ENCODE results near the gene CDCP1. TPM values are rescaled to one million over a fixed set of nuclear protein-coding genes. Genes with fewer than 3 reads are reported as not detected.

Gene CDCP1, protein sequence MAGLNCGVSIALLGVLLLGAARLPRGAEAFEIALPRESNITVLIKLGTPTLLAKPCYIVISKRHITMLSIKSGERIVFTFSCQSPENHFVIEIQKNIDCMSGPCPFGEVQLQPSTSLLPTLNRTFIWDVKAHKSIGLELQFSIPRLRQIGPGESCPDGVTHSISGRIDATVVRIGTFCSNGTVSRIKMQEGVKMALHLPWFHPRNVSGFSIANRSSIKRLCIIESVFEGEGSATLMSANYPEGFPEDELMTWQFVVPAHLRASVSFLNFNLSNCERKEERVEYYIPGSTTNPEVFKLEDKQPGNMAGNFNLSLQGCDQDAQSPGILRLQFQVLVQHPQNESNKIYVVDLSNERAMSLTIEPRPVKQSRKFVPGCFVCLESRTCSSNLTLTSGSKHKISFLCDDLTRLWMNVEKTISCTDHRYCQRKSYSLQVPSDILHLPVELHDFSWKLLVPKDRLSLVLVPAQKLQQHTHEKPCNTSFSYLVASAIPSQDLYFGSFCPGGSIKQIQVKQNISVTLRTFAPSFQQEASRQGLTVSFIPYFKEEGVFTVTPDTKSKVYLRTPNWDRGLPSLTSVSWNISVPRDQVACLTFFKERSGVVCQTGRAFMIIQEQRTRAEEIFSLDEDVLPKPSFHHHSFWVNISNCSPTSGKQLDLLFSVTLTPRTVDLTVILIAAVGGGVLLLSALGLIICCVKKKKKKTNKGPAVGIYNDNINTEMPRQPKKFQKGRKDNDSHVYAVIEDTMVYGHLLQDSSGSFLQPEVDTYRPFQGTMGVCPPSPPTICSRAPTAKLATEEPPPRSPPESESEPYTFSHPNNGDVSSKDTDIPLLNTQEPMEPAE
- 1 to 10 TPM in 2 of 3 donors, under 1 TPM in 1; 0.99 to 1.6 (median 1.1) TPM for polyA plus RNA-seq (ENCODE audit: insufficient read length in 3 of 3)
- long read RNA-seq, donor 1: 0 reads
- long read RNA-seq, donor 2: 0 reads
- long read RNA-seq, donor 3: 0 reads
- long read RNA-seq, donor 4: 0 reads
- long read RNA-seq, donor 5: 0 reads
- long read RNA-seq, donor 6: 0 reads
- long read RNA-seq, donor 7: 0 reads
- long read RNA-seq, donor 8: 0 reads
- long read RNA-seq, donor 9: 0 reads
- long read RNA-seq, donor 10: 0 reads
- long read RNA-seq, donor 11: 0 reads
- long read RNA-seq, donor 12: 0 reads
- long read RNA-seq, donor 13: 0 reads
- long read RNA-seq, donor 14: 0 reads
- long read RNA-seq, donor 15: 0 reads
- long read RNA-seq, donor 16, full-length matches to known transcripts: 1 of 1 reads
- long read RNA-seq, donor 16, partial matches to known transcripts: 0 of 1 reads
- long read RNA-seq, donor 16, other reads (novel, unspliced or antisense): 0 of 1 reads

DNA sequence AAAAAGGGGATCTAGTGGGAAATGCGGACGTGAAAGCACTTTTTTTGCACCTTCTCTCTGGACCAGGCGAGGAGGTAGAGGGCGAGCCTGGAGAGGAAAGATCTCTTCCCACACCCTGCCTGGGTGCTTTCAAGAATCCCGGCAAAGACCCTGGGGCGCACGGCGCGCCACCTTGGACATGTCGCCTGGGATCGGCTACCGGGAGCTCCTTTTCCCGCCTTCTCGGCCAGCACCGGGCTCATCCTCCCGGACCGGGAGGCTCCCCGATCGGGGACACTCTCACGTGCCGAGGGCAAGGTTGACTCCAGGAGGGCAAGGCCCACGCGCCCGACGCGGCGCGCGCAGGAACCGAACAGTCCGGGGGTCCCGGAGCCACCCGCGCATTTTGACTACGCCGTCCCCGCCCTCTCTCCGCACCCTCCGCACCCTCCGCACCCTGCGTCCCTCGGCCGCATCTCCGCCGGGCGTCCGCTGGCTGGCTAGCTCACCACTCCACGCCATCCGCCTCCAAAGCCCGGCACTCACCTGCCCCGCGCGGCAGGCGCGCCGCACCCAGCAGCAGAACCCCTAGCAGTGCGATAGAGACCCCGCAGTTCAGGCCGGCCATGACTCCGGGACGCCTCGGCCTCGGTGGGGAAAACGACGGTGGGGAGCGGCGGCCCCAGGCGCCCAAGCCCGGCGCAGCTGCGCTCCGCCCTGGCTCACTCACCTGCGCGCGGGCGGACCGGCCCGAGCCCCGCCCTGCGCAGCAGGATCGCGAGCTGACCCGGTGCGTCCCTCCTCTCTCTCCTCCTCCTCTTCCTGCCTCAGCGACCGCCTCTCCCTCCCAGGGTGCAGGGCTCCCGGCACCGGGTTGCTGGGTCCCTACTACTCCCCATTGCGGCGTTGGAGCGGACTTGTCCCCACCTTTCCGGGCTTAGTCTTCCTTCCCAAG is at the start of gene CDCP1:
Gene CDCP1, minus strand, starts transcription at position 698 of the 934 bp plus-strand sequence. Its CDS starts 91 bp downstream, at position 607.
- no peak for DNase-seq (ENCODE audit: extremely low read depth in 1 of 11, low read depth in 9 of 11, low spot score in 4 of 11)

DNA sequence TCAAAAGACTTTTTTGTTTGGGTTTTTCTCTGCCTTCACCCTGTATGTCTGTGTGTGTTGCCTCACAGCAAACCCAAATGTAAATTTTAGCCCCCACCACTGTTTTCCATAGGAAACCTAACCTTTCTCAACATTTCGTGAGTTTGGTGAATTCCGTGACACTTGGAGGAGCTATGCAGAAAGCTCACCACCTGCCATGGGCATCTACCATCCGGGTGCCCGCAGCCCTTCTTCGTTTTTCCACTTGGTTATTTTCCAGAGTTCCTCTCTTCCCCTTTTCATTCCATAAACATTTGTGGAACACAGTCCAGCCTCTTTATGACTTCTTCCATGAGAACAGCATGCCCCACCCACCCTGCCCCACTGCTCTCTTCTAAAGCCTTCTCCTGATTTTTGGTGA is 48.6 kb upstream of the CDCP1 start:
- DNase-seq (ENCODE audit: extremely low read depth in 1 of 11, low read depth in 9 of 11, low spot score in 4 of 11): no peak

DNA sequence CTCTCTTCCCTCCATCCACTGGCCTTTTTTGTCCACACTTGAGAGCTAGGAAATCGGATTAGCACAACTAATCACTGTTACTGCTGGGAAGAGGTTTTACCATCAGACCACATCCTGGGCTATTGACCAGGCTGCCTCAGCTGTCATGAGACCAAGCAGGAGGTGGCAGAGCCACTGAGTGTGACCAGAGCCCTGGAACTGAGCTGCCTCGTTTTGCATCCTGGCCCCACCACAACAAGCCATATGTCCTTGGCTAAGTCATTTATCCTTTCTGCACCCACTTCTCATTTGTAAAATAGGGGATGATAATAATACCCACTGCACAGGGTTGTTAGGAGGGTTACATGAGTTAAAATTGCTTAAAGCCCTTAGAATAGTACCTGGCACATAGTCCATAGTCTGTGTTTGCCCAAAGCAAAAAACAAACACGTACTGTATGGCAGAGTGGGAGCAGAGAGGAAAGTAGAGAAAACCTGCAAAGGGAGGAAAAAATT is 45.8 kb upstream of the CDCP1 start:
- no peak for DNase-seq (ENCODE audit: extremely low read depth in 1 of 11, low read depth in 9 of 11, low spot score in 4 of 11)

DNA sequence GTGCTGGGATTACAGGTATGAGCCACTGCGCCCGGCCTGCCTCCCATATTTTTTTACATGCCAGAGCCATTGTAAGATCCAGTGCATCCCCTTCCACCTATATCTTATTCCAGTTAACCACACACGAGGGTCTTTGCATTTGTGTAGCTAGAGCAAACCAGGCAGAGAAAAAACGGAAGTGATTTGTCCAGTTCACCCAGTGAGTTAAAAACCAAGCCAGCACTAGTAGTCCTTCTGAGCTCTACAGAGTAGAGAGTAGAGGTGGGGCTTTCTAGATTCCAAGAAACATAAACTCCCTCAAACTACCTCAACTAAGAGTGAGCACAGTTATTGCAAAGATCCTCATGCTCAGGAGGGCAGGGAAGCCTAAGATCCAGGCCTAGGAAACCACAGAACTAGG is 45.2 kb upstream of the CDCP1 start:
- no peak for DNase-seq (ENCODE audit: extremely low read depth in 1 of 11, low read depth in 9 of 11, low spot score in 4 of 11)

DNA sequence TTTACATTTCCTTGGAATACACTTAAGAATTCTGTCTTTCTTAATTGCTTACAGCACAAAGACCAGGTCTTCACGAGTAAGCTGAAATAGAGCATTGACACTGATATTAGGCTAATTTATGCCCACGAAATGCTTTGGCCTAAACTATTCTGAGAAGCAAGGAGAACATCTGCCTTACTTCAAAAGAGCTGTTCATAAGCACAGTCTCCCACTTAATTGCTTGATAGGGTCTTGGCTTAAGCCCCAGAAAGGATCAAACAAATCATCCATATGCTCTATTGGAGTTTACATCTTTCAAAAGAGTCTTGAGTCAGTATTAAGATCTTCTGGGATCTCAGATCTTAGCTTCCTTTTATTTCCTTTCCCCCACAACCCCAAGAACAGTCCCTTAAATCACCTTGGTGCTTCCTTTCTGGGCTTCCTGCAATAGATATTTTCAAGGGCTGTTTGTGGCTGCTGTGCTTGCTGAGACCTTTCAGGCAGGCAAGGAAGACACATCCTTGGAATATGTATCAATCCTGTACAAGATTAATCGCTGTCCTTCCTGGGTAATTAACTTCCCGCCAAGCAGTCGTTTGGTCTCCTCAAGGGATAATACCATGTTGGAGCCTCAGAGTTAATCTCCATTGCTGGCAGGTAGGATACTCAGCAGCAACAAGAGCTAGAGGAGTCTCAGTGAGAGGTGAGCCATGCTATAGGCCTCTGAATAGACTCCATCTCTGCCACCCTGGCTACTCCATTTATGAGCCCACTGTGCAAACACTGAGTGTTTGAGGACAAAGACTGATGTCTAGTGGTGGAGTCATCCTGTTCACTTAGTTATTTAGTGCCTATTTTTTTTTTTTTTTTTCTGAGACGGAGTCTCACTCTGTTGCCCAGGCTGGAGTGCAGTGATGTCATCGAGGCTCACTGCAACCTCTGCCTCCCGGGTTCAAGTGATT is 42.8 kb upstream of the CDCP1 start:
- peak in 5 of 11 donors; percentile 48 to 76 (median 58) for DNase-seq (ENCODE audit: extremely low read depth in 1 of 11, low read depth in 9 of 11, low spot score in 4 of 11)

DNA sequence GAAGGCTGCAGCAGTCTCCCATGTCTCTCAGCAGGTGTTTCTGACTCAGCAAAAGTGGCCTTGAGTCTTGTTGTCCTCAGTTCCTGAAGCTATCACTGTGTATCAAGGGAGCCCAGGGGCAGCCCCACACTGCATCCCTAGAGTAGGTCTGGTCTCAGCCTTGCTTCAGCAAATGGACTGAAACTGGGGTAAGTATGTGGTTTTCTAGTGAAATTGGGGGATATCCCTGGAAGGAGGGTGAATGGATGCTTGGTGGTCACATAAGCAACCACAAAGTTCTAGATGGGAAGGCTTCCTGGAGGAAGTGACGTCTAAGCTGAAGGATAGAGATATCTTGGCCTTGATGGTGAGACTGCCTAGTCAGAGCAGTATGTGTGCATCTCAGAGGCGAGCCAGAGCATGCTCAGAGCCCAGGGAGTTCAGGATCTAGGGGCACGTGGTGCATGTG is 41.5 kb upstream of the CDCP1 start:
- no peak for DNase-seq (ENCODE audit: extremely low read depth in 1 of 11, low read depth in 9 of 11, low spot score in 4 of 11)

DNA sequence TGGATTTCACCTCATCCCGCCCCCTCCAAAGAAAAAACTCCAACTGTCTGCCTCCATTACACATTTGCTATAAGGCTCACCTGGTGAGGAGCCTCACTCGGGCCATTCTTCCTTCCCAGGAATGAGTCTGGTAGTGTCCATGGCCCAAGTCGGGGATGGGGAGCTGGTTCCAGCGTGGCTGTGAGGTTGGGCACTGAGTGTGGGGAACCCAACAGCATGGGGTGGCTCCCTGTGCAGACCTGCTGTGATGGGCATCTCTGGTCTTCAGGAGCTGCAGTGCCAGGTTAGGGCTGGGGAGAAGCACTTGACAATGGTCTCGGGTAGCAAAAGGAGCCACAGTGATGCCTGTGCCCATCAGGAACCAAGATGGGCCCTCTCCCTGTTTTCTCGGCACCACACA is 40.7 kb upstream of the CDCP1 start:
- DNase-seq (ENCODE audit: extremely low read depth in 1 of 11, low read depth in 9 of 11, low spot score in 4 of 11): no peak

DNA sequence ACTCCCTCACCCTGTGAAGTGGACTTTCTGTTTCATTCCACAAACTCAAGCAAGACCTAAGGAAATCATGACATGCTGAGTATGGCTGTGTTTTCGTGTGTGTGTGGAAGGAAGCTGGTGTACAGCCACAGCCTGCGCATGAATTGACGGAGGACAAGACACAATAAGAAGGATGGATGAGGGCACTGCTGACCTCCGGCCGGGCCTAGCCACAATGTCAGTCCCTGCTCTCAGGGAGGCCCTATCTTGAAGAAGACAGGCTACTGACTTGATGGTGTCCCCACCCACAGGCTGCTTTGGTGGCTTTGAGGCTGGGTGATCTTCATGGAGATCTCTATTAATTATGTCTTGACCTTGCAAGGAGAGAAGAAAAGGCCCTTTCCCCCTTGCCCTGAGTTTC is 39.3 kb upstream of the CDCP1 start:
- no peak for DNase-seq (ENCODE audit: extremely low read depth in 1 of 11, low read depth in 9 of 11, low spot score in 4 of 11)

DNA sequence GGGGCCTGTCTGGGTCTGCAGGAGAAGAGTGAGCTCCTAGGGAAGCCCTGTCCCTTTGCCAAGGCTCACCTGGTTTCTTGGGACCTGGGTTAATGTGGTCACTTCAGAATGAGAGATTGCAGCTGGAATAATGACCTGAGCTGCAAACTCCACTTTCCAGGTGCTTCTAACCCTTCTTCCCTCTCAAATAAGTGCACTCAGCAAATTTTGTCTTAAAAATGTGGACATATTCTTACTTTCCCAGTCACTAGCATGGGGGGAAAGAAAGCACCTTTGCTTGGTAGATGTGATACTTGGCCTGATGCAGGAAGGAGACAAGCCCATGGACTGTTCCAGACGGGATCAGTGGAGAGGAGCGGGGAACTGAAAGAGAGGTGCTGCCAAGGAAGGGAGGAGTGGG is 38.9 kb upstream of the CDCP1 start:
- no peak for DNase-seq (ENCODE audit: extremely low read depth in 1 of 11, low read depth in 9 of 11, low spot score in 4 of 11)

DNA sequence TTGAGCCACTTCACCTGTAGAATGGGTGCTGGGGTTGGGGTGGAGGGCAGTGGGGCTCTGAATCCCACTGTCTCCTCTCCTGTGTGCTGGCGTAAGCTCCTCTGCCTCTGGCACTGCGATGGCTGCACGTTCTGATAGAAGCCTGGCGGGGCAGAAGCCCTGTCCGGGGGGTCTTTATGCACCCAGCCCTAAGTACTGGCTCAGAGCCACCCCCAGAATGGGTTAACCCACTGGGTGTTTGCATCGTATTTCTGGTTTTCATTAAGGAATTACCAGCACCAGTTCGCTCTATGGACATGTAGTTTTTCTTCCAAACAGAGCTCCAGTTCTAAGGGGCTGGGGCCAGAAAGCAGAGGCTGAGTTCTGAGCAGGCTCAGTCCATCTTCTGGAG is 37.7 kb upstream of the CDCP1 start:
- no peak for DNase-seq (ENCODE audit: extremely low read depth in 1 of 11, low read depth in 9 of 11, low spot score in 4 of 11)

DNA sequence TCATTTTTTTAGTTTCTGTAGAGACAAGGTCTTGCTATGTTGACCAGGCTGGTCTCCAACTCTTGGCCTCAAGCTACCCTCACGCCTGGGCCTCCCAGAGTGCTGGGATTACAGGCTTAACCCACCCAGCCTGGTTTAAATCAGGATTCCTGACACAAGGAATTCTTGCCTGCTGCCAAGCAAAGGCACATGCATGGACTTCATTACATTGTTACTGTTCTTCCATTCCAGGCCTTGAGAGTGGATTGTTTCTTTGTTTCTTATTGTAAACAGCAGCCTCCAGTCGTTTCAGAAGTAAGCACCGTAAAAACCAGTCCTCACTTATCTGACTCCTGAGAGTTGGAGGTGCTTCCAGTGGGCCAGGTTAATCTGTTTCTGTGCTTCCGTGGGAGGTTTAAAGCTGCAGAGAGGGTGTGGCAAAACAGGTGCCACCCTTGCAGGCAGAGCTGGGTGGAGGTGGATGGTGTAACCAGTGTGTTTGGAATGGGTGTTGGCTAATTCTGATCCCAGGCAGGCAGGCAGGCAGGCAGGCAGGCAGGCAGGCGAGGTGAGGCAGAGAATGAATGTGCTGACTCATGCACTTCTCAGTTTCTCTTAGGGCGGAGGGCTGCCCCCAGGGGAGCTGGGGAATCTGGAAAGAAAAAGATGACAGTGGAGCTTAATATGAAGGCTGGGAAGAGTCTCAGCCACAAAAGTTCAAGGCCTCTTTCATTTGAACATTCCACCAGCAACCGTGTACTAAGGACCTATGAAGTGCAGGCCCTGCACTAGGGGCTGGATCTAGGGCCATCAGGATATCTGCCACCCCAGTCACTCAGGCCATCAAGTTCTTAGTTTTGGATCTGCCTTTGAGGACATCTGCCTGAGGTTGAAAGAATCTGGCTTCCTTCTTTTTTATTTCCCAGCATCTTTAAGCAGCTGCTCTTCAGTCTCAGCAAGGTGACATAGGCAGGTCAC is 37.0 kb upstream of the CDCP1 start:
- no peak for DNase-seq (ENCODE audit: extremely low read depth in 1 of 11, low read depth in 9 of 11, low spot score in 4 of 11)

DNA sequence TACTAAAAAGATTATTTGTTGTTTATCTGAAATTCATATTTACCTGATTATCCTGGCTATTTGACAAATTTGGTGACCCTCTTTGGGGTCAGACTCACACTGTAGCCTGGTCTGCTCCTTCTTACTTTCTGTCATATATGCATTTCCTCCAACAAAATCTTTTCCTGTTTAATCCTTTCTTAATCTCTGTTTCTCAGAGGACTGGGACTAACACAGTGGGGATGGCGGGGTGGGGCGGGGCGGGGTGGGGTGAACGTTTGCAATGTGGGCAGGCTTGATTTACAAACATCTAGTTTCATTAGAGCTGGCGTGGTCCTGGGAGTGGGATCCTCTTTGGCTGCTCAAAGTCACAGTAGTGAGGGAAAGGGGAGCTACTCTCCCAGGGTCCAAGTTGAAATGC is 35.3 kb upstream of the CDCP1 start:
- DNase-seq (ENCODE audit: extremely low read depth in 1 of 11, low read depth in 9 of 11, low spot score in 4 of 11): no peak

DNA sequence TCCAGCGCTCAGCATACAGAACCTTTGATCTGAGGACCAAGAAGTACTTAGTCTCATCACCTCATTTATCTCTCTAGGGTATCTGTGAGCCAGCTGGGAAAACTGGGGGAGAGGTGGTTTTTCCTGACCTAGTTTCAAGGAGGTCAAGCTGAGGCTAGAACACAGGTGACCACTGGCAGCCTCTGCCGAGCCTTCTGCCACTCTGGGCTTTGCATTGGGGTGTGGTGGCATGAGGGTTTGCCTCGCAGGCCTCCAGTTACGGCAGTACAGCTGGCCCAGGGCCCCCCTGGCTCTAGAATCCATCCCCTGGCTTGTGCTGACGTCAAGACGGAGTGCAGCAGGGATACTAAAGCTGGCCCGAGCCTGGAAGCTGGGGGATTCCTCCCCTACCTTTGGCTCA is 34.7 kb upstream of the CDCP1 start:
- no peak for DNase-seq (ENCODE audit: extremely low read depth in 1 of 11, low read depth in 9 of 11, low spot score in 4 of 11)

DNA sequence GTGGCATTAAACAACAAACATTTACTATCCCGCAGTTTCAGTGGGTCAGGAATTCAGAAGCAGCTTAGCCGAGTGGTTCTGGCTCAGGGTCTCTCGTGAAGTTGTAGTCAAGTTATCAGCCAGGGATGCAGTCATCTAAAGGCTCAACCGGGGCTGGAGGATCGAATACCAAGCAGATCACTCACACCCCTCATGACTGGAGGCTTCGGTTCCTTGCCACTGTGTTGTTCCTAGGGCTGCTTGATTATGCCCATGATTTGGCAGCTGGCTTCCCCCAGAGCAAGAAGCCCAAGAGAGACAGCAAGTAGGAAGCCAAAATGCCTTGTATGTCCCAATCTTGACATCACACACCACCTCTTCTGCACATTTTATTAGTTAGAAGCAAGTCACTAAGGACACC is 33.9 kb upstream of the CDCP1 start:
- no peak for DNase-seq (ENCODE audit: extremely low read depth in 1 of 11, low read depth in 9 of 11, low spot score in 4 of 11)

DNA sequence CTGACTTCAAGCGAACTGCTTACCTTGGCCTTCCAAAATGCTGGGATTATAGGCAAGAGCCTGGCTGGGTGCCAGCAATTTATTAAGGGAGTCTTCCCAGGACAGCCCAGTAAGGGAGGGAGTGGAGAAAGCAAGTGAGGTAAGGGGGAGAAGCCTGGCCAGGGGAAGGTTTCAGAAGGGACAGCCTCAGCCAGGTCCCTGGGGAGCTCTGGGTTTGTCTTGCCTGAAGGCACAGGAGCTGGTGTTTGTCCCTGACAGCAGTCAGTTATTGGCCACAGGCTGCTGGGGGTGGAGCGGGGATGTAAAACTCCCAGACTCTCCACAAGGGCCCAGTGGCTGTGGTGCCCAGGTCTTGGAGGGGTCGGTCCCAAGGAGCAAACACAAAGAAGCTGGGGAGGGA is 33.0 kb upstream of the CDCP1 start:
- no peak for DNase-seq (ENCODE audit: extremely low read depth in 1 of 11, low read depth in 9 of 11, low spot score in 4 of 11)
